ENCODE data around the gene RAB5B.

The RAB5B gene

DNA sequence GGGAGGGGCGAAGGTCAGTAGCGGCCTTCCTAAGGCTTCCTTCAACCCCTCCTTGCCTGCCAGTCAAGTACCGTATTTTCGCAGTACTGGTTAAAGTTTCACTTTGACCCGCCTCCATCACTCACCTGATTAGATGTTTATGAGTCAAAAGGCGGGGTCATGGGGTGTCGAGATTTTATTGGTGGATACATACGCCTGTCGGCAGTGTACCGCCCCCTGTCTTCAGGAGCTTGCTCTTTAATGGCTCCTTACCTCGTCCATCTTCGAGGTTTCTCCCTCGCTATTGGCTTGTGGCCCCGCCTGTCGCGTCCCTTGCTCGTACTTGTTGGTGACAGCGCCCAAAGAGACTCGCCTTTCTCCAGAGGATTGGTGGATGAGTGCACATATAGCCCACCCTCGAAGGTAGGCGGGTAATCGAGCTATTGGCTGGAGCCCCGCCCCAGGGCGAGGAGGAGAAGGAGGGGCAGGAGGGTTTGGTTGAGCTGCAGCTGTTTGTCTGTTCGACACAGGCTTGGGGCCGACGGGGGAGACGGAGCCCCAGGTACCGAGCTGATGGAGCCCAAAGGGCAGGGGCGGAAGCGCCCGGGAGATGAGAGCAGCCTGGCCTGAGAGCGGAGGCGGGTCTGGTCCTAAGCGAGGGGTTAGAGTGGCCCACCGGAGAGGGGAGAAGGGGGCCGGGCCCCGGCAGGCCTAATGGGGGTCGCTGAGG, at the start of gene RAB5B:
TSS of gene RAB5B (plus strand) at position 480 of the 709 bp plus-strand sequence. CDS start 12,883 bp downstream, outside the sequence.
- peak; percentile 93 for DNase-seq (ENCODE audit: low read depth)

- DNase-seq (ENCODE audit: low read depth), result no peak
Observed at GRCh38 chr12:55925371-55925770, 48.5 kb upstream of the RAB5B start.

- DNase-seq (ENCODE audit: low read depth), result no peak
Observed at GRCh38 chr12:55925870-55926737, 47.8 kb upstream of the RAB5B start.

DNA sequence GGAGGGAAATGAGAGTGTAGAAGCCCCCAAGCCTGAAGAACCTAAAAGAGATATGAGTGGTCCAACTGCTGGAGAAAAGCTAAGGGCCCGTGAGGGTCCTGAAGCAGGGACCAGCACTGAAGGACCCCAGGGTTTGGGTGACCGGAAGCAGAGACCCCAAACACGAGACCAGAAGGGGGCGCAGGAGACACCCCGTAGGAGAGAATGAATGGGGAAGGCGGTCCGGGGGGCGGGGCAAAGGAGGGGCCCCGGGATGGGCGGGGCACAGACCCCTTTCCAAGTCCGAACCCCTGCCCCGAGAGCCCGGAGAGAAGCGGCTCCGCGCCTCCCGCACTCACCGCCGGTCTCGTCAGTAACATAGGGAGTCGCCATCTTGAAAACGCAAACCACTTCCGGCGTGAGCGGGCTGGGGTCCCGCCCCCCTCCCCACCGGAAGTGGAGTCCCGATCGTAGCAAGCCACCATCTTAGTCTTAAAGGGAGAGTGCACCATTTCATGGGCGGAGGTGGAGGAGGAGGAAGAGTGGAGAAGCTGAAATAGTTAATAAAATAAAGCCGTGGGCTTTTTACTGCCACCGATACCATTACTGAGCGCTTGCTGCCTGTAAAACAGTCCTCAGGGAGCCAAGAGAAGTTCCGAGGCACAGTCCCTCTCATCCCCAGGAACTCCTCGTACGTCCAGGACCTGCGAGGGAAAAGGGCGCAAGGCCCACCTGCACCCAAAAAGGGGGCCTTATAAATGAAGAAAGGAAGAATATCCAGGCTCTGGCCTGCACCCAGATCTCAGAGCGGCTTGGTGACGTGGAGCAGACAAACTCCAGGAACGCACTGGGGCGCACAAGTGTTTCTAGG, 46.9 kb upstream of the RAB5B start:
- peak; percentile 86 for DNase-seq (ENCODE audit: low read depth)

DNA sequence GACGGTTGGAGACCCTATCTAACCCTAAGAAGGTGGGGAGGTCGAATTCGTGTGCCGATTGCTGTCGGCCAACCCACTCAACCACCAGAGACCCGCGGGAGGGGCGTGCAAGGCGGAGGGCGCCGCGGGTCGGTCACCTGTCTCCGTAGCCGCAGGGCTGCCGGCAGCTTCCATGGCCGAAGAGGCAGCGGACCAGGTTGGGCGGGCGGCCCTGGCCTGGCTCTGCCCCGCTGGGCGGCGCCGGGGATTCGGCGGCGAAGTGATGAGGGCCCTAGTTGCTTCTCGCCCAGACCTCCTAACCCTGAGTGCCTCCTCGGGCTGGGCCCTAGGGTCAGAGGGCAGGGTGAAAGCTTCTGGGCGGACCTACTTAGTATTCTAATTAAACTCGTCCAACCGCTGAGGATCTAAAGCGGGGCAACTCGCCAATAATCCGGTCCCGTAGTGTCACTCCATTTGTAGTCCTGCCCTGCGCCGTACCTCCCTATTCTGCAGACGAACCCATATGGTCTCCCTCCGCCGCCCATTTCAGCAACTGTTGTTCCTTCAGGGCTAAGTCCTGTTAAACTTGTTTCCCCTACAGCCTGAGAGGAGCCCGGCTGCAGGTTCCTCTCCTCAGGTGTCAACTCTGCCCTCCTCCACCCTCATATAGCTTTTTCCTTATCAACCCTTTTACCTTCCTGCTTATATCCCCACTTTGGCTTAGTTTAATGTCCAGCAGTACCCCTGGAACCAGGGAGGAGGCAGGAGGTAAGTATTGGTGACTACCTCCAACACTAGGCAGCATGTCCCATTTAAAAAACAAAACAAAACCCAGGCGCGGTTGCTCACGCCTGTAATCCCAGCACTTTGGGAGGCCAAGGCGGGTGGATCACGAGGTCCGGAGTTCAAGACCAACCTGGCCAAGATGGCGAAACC, 46.0 kb upstream of the RAB5B start, which contains the start of gene PYM1:
TSS of gene PYM1 (minus strand) at position 307 of the 915 bp plus-strand sequence. CDS start at position 174, 133 bp downstream.
- DNase-seq (ENCODE audit: low read depth), result peak; percentile 45

DNA sequence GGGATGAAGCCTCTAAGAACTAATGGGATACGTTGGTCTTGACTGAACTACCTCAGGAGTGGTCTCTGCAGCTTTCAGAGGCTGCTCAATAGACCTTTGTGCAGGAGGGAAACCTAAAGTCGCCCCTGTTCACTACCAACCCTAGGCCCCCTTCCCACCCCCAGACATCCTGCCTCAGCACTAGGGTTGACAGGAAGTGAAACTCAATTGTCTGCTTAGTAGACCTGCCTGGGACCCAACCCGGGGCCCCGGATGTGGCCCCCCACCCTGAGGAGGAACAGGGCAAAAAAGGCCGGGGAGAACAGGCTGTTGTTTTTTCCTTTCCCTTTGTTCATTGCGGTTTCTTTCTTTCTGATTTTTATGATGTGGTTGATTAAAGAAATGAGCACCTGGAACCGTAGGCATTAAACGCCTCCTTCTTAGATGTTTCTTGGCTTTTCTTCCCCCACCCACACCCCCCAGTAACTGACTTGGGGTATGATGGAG, 44.5 kb upstream of the RAB5B start:
- peak; percentile 58 for DNase-seq (ENCODE audit: low read depth)

DNA sequence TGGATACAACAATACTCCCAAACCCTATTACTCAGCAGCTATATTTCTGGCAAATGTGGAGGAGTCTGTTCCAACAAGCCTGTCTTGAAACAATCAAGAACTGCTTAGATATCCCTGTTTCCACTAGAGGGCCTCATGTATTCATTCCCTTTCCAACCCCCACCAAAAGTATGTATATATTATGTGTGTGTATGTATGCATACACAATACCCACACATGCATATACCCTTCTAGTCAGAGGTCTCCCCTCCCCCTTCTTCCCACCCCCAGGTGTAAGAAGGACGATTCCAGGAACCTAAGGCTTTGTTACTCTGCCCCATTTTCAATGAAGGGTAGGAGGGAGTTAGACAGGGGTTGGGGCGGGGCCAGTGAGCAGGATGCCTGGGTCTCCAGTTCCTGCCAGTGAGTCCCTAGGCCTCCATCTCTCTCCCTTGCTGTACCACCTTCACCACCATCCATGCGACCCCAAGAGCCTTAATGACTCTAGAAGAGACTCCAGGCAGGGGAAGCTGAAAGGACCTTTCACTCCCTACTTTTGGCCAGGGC, 43.0 kb upstream of the RAB5B start, which contains the start of gene DGKA:
TSS of gene DGKA (plus strand) at position 392 of the 546 bp plus-strand sequence. CDS start 5,342 bp downstream, outside the sequence.
- DNase-seq (ENCODE audit: low read depth), result peak; percentile 61

DNA sequence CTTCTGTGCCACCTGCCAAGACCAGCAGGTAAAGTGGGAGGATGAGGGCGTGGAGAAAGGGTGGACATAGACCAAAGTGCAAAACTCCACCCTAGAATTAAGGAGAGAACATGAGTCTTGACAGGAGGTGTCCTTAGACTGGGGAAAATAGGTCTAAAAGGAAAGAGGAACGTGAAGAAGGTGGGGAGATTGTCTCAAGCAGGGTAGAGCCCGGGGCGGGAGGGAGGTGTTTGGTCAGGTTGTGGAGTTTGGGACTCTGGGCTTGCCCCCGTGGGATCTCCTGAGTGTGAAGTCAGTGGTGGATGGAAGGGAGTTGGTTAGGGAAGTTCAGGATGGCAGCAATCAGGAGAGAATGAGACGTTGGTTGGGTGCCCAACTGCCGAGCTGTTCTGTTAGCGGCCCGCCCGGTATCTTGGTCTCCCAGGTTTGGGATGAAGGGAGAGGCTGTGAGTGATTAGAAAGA, 42.5 kb upstream of the RAB5B start:
- no peak for DNase-seq (ENCODE audit: low read depth)

DNA sequence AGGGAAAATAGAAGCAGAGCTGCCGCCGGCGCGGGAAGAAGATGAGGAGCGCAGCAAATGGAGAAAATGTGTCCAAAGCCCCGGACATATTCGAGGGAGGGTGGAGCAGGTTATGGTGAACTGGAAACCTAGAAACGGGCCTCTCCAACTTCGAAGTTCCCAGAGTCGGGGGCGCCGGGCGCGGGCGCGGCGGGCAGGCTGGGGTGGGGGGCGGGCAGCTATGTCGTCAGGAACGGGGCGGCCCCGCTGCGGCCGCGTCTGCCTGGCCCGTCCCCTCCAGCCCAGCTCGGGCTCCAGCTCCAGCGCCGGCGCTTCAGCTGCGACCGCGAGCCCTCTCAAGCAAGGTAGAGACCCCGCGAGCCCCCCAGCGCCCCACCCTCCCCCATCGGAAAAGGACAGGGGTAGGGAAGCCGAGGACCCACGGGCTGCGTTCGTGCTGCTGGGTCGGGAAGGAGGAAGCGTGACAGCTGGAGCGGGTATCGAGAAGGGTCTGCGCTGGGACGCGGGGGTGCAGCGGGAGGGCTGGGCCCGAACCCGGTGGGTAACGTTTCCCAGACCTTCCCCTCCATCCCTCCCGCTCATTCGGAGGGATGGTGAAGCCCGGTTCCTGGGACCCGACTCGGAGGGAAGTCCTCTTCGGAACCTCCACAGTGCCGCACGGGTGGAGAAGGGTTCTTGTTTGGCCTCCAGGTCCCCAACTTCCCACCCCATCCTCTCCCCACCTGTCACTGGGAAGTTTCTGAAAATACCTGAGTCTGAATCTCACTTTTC, 41.9 kb upstream of the RAB5B start:
- no peak for DNase-seq (ENCODE audit: low read depth)

DNA sequence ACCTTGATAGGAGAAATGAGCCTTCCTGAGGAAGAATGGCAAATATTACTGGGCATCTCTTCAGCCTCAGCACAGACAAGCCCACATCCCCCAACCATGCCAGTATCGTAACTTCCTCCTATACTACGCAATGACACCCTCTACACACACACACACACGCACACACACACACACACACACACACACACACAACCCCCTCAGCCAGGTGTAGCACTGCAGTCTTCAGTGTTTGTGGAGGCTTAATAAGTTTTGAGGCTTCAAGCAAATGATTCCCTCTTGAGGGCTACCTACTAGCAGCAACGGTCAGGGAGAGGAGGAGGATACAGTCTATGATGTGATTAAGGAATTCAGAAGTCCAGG, 41.3 kb upstream of the RAB5B start:
- no peak for DNase-seq (ENCODE audit: low read depth)

GRCh38 chr12:55933169-55933798, 40.6 kb upstream of the RAB5B start:
- no peak for DNase-seq (ENCODE audit: low read depth)

DNA sequence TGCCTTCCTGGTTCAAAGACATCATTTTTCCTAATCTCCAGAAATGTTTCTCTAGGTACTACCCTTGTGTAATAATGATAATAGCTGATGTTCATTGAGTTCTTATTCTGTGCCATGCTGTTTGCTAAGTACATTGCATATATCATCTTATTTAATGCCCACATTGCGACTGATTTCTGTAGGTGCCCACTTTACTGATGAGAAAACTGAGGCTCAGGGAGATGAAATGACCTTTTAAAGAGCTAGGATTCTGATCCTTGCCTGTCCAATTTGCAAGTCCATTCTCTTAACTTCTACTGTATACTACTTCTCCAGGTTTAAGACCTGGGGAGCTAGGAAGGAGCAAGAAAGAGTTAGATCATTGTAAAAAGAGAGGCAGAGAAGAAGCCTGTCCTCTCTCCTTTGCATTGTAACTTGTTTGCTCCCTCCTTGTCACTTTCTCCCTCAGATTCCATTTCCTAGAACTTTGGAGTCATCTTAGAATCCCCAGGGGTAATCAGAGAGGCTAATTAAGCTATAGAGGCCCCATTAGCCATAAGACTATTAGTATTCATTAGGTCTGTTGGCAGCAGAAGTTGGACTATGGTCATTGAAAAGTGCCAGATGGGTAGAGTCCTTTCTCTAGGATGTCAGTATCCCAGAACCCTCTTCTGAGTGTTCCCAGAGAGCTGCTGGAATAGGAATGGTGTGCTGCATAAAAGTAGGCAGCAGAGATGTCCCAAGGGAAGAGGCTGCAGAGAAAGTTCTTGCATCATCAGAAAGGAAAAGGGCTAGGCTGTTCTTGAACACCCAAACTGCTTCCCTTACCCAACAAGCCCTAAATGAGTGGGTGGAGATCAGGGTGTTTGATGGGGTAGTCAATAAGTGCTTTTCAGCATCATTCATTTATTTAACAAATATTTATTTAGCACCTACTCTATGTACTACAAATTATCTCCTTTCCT, 39.8 kb upstream of the RAB5B start:
- DNase-seq (ENCODE audit: low read depth), result no peak

DNA sequence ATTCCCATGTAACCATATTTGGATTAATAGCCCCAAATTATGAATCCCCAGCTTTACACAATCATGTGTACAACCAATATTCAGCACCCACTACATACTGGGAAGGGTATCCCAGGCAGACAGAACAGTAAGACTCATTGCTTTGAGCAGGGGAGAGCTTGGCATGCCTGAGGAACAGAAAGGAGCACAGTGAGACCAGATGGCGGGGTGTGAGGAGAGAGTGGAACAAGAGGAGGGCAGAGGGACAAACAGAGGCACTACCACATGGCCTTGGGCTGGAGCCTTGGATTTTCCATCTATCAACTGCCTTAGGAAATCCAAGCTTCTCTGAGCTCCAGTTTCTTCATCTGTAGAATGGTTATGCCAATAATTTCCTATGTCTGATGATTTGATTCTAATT, 39.1 kb upstream of the RAB5B start:
- no peak for DNase-seq (ENCODE audit: low read depth)

DNA sequence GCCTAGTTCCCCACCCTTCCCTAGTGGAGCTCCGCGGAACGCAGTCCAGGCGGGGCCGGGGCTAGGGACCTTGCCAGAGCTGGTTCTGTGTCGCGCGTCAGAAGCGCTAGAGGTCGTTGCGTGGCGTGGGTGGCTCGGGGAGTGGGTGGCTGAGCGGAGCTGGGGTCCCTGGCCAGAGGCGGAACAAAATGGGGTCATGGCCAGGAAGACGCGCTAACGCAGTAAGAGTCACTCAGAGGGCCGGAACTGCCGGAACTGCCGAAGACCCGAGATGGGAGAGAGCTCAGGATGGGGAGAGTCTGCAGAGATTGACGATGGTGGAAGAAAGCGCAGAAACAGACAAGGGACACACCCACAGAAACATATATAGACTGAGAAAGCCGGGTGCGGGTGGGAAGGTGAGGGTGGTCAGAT, 38.1 kb upstream of the RAB5B start:
- no peak for DNase-seq (ENCODE audit: low read depth)

- DNase-seq (ENCODE audit: low read depth), result no peak
Observed at GRCh38 chr12:55937981-55938380, 35.9 kb upstream of the RAB5B start.

DNA sequence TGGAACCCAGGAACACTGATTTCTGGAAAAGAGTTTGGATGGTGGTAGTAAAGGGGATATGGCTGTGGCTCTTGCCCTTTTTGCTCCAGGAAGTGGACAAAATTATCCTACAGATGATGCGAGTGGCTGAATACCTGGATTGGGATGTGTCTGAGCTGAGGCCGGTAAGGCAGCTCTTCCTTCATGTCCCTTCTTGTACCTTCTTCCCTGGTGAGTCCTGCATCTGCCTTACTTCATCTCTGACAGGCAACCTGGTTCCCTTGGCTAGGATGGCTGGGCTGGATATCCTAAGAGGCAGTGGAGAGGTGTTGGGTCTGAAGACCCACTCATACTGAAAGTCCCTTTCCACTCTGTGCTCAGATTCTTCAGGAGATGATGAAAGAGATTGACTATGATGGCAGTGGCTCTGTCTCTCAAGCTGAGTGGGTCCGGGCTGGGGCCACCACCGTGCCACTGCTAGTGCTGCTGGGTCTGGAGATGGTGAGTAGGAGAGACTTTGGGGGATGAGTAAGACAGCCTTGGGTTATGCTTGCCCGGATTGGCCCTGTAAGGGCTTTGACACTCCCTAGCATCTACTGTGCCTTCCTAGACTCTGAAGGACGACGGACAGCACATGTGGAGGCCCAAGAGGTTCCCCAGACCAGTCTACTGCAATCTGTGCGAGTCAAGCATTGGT, 34.9 kb upstream of the RAB5B start:
- DNase-seq (ENCODE audit: low read depth), result no peak

- DNase-seq (ENCODE audit: low read depth), result peak; percentile 67
Observed at GRCh38 chr12:55940065-55940732, 33.7 kb upstream of the RAB5B start.
